ENCODE data around the gene LRFN3. TPM values are rescaled to one million over a fixed set of nuclear protein-coding genes. Genes with fewer than 3 reads are reported as not detected.

Gene LRFN3
- total RNA-seq, 2 experiments from 2014 or later, result 2.8 to 6.0 TPM

DNA sequence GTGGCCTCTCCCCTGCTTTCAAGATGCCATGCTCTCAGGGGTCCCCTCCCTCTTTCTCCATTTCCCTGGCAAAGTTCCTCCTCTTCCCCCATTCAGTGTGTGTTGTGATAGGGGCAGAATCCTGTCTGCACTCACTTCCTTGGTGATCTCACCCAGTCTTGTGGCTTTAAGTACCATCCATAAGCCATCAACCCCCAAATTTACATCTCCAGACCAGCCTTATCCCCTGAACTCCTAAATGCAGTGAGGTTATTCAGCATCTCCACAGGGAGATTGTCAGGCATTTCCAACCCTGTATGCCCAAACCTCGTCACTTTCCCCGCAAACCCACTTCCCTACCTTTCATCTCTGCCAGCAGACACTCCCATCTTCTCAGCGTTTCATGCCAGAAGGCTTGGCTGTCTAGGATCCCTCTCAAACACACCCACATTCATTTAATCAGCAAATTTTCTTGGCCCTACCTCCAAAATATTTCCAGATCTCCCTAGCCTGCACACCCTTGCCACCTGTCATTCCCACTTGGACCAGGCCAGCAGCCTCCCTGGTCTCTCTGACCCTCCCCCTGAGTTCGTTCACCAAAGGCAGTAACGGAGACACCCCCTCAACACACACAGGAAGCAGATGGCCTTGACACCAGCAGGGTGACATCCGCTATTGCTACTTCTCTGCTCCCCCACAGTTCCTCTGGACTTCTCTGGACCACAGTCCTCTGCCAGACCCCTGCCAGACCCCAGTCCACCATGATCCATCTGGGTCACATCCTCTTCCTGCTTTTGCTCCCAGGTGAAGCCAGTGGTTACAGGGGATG is 34.1 kb upstream of the LRFN3 start, which contains the start of gene HCST:
TSS of gene HCST (plus strand) at position 676 of the 808 bp plus-strand sequence. CDS start at position 741, 65 bp downstream.
- DNase-seq (ENCODE audit: low spot score), result peak; percentile 77

DNA sequence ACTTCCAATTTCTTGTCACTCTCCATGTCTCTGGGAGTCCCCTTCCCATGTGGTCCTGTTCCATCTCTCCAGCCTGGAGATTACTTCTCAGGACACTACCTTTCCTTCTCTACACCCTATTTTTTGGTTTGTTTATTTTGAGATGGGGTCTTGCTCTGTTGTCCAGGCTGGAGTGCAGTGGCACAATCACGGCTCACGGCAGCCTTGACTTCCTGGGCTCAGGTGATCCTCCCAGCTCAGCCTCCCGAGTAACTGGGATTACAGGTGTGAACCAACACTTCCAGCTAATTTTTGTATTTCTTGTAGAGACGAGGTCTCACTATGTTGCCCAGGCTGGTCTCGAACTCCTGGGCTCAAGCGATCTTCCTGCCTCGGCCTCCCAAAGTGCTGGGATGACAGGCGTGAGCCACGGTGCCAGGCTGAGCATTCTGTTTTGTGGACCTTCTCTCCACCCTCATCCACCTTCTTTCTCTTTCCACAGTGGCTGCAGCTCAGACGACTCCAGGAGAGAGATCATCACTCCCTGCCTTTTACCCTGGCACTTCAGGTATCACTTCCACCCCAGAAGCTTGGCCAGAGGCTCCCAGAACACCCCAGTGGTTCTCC is 33.2 kb upstream of the LRFN3 start:
- Histone ChIP-seq H3K4me2 (ENCODE audit: low read length) (peak overlapping the region; percentile 99), H3K9me3 (ENCODE audit: low read length) (no peaks in the 10 kb centered on the region), H3K9me2 (ENCODE audit: insufficient read depth, low read length) (no peaks in the 10 kb centered on the region), H4K20me1 (ENCODE audit: insufficient read depth, low read length) (no peaks in the 10 kb centered on the region), H3K36me3 (ENCODE audit: insufficient read depth, low read length) (peaks cover 12% of the 10 kb centered on the region), H3K4me3 (ENCODE audit: low read depth, low read length, poor library complexity, severe bottlenecking) (peak overlapping the region; percentile 77), H3K4me1 (ENCODE audit: insufficient read depth, low read length, poor library complexity, severe bottlenecking) (peaks cover 57% of the 10 kb centered on the region), H3K79me2 (ENCODE audit: insufficient read depth, low read depth, low read length) (peaks cover 27% of the 10 kb centered on the region), H2AFZ (ENCODE audit: low read length) (peak overlapping the region; percentile 47; the same call in 1 of the 2 replicates), H3K27ac (ENCODE audit: low read depth, low read length, poor library complexity, severe bottlenecking) (peak overlapping the region; percentile 87)
- no peak for DNase-seq (ENCODE audit: low spot score)
- intact Hi-C loops (cut with micrococcal nuclease; ENCODE audit: unreplicated experiment), result loop anchor here (5.0 kb wide), 2 partner anchors 146 to 161 kb away; partner anchors contain the start of genes HSPB6, IGFLR1 and PROSER3
- POLR2A ChIA-PET, result interaction anchor here (1.0 to 1.1 kb wide), 2 partner anchors 27 to 28 kb away, joined by 3 read pairs; no protein-coding TSS in a partner anchor
- CTCF ChIA-PET (ENCODE audit: unreplicated experiment), result no interaction called here
- TSS peak; percentile 85 for BruUV-seq (replicated peaks)
- no peak for TF ChIP-seq EZH2phosphoT487 (IDR thresholded peaks at IDR 0.05; ENCODE audit: borderline replicate concordance, low read depth, low read length)
- TF ChIP-seq, protein P1, sequence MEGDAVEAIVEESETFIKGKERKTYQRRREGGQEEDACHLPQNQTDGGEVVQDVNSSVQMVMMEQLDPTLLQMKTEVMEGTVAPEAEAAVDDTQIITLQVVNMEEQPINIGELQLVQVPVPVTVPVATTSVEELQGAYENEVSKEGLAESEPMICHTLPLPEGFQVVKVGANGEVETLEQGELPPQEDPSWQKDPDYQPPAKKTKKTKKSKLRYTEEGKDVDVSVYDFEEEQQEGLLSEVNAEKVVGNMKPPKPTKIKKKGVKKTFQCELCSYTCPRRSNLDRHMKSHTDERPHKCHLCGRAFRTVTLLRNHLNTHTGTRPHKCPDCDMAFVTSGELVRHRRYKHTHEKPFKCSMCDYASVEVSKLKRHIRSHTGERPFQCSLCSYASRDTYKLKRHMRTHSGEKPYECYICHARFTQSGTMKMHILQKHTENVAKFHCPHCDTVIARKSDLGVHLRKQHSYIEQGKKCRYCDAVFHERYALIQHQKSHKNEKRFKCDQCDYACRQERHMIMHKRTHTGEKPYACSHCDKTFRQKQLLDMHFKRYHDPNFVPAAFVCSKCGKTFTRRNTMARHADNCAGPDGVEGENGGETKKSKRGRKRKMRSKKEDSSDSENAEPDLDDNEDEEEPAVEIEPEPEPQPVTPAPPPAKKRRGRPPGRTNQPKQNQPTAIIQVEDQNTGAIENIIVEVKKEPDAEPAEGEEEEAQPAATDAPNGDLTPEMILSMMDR (conservative IDR thresholded peaks at IDR 0.05; ENCODE audit: low read length), result no peak

More for the DNA sequence above, 34.1 kb upstream of the LRFN3 start, which contains the start of gene HCST:
- H3K79me2 ChIP-seq (ENCODE audit: insufficient read depth, low read depth, low read length), result peaks cover 30% of the 10 kb centered on the region
- POLR2A ChIA-PET, result no interaction called here
- peak within 1 kb of the TSS; percentile 77 for H3K4me3 ChIP-seq (ENCODE audit: low read depth, low read length, poor library complexity, severe bottlenecking)
- H2AFZ ChIP-seq (ENCODE audit: low read length), result peak within 1 kb of the TSS; percentile 47; the same call in 1 of the 2 replicates
- H3K9me3 ChIP-seq (ENCODE audit: low read length), result no peaks in the 10 kb centered on the region
- no TSS peak for BruUV-seq (replicated peaks)
- no peak for TF ChIP-seq EZH2phosphoT487 (IDR thresholded peaks at IDR 0.05; ENCODE audit: borderline replicate concordance, low read depth, low read length)
- TF ChIP-seq, protein P1 (conservative IDR thresholded peaks at IDR 0.05; ENCODE audit: low read length), result no peak
- H3K9me2 ChIP-seq (ENCODE audit: insufficient read depth, low read length), result no peaks in the 10 kb centered on the region
- intact Hi-C loops (cut with micrococcal nuclease; ENCODE audit: unreplicated experiment), result loop anchor here (2.0 to 5.0 kb wide), 3 partner anchors 145 to 160 kb away; partner anchors contain the start of genes HSPB6, IGFLR1, PROSER3 and THAP8
- CTCF ChIA-PET (ENCODE audit: unreplicated experiment), result no interaction called here
- H3K4me1 ChIP-seq (ENCODE audit: insufficient read depth, low read length, poor library complexity, severe bottlenecking), result peaks cover 56% of the 10 kb centered on the region
- H3K36me3 ChIP-seq (ENCODE audit: insufficient read depth, low read length), result peaks cover 21% of the 10 kb centered on the region
- peak within 1 kb of the TSS; percentile 87 for H3K27ac ChIP-seq (ENCODE audit: low read depth, low read length, poor library complexity, severe bottlenecking)
- no peaks in the 10 kb centered on the region for H4K20me1 ChIP-seq (ENCODE audit: insufficient read depth, low read length)
- H3K4me2 ChIP-seq (ENCODE audit: low read length), result peak within 1 kb of the TSS; percentile 99

All from OCI-LY7 (cell line).